Stimulated activated CD4-positive, alpha-beta T cell treated with anti-CD3 and anti-CD28 coated beads, Interleukin-15, amount 100 ng/mL, for 1 hour (primary cell): ENCODE data around the gene TMEM45B.

ENCODE experiments used
- DNase-seq, 2 donors: peaks; one replicate each; pipeline ENCODE4 v3.0.0-alpha.2; 2020; ENCODE audit warnings: low read depth in 1 of 2, low spot score in 1 of 2

Gene TMEM45B

DNA sequence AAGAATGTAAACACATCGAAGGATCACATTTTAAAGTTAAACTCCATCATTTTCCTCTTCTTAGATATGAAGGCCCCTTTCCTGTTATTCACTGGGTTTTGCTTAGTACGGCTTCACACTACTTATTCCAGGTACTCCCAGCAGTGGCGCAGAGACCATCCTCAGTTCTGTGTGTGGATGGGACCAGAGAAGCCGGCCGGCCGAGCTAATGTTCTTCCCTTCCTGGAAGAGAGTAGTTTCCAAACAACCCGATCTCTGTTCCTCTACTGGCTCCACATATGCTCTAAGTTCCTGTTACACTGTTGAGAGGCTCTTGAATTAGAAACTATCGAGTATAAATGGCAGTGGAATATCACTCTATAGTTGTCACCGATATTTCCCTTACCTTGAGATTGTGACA, 80.4 kb downstream of the TMEM45B start:
- no peak for DNase-seq

- DNase-seq = no peak
These were observed 89.8 kb downstream of the TMEM45B start for GRCh38 chr11:129905402-129905801.
